ENCODE measurements around the gene DVL1. TPM values are rescaled to one million over a fixed set of nuclear protein-coding genes. Genes with fewer than 3 reads are reported as not detected.

Gene DVL1
- polyA plus RNA-seq, 3 donors, result 0.41 to 29.8 (median 0.55) TPM

DNA sequence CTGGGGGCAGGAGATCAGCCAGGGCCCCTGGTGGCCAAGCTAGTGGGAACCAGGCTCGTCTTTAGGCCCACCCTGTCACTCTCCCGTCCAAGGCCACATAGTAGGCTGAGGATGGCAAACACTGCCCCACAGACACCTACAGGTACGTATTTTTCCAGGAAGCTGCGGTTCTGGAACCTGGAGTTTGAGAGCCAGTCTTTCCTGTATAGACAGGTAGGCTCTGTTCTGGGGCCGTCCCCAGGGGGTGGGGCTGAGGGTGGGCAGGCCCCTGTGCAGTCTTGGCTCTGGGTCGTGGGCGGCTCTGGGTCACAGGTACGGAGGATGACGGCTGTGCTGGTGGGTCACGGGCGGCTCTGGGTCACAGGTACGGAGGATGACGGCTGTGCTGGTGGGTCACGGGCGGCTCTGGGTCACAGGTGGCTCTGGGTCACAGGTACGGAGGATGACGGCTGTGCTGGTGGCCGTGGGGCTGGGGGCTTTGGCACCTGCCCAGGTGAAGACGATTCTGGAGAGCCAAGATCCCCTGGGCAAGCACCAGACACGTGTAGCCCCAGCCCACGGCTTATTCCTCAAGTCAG is 38.7 kb downstream of the DVL1 start:
- H4K20me1 ChIP-seq (ENCODE audit: insufficient read depth, low read length), result peaks cover 50% of the 10 kb centered on the region
- Mint-ChIP-seq H3K4me3 (no peak overlapping the region), H3K36me3 (peaks cover 22 to 50% of the 10 kb centered on the region in 2 donors), H3K27me3 (ENCODE audit: low read depth in 3 of 3) (peaks cover 0 to 2% (median 0%) of the 10 kb centered on the region in 3 donors), H3K27ac (no peak overlapping the region), H3K9me3 (no peaks in the 10 kb centered on the region), H3K4me1 (peaks cover 23% of the 10 kb centered on the region)
- 93% methylated on average over 19 of the region's 21 CpGs for WGBS (ENCODE audit: insufficient coverage)
- no peak overlapping the region for H3K4me2 ChIP-seq (replicated peaks; ENCODE audit: extremely low read depth, low read length, poor library complexity, severe bottlenecking)
- H3K4me3 ChIP-seq (replicated peaks in 1 of 3; ENCODE audit: low read depth in 2 of 3, low read length in 3 of 3), result no peak overlapping the region
- peaks cover 22% of the 10 kb centered on the region for H3K79me2 ChIP-seq (ENCODE audit: insufficient read depth, low read length)
- H2AFZ ChIP-seq (ENCODE audit: insufficient read depth, low read depth, low read length, poor library complexity, severe bottlenecking), result no peak overlapping the region
- no peak overlapping the region for H3K9ac ChIP-seq (ENCODE audit: insufficient read depth, low read length, poor library complexity, severe bottlenecking)
- peaks cover 51 to 52% of the 10 kb centered on the region in 2 donors for H3K36me3 ChIP-seq (replicated peaks in 1 of 2; ENCODE audit: control insufficient read depth in 1 of 2, insufficient read depth in 2 of 2, low read length in 2 of 2)
- no peak overlapping the region for H3K27ac ChIP-seq (ENCODE audit: low read depth in 1 of 2, low read length in 2 of 2)
- H3K9me3 ChIP-seq (replicated peaks in 1 of 2; ENCODE audit: control insufficient read depth in 1 of 2, insufficient read depth in 1 of 2, low read length in 2 of 2), result no peaks in the 10 kb centered on the region
- peaks cover 25 to 31% of the 10 kb centered on the region in 2 donors for H3K4me1 ChIP-seq (ENCODE audit: control insufficient read depth in 1 of 2, insufficient read depth in 2 of 2, low read length in 2 of 2)
- no peak for DNase-seq
- TF ChIP-seq, protein P1, sequence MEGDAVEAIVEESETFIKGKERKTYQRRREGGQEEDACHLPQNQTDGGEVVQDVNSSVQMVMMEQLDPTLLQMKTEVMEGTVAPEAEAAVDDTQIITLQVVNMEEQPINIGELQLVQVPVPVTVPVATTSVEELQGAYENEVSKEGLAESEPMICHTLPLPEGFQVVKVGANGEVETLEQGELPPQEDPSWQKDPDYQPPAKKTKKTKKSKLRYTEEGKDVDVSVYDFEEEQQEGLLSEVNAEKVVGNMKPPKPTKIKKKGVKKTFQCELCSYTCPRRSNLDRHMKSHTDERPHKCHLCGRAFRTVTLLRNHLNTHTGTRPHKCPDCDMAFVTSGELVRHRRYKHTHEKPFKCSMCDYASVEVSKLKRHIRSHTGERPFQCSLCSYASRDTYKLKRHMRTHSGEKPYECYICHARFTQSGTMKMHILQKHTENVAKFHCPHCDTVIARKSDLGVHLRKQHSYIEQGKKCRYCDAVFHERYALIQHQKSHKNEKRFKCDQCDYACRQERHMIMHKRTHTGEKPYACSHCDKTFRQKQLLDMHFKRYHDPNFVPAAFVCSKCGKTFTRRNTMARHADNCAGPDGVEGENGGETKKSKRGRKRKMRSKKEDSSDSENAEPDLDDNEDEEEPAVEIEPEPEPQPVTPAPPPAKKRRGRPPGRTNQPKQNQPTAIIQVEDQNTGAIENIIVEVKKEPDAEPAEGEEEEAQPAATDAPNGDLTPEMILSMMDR (IDR thresholded peaks at IDR 0.05), result no peak
- intact Hi-C loops (cut with micrococcal nuclease), result no loop called here
- no peaks in the 10 kb centered on the region for H3K27me3 ChIP-seq (ENCODE audit: control insufficient read depth in 2 of 2, insufficient read depth in 2 of 2, low read length in 2 of 2)

DNA sequence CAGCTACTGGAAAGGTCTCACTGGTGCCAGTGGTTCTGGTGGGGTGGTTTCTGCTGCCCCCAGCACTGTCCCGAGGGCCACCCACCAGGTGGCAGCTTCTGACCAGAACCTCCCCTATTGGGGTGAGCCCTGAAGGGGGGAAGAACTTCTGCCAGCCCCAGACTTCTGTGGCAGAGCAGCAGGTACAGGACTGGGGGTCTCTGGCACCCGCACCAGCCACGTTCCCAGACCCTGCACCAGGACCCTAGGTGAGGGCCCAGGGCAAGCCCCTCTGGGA is 39.2 kb downstream of the DVL1 start:
- Histone ChIP-seq H3K9ac (ENCODE audit: insufficient read depth, low read length, poor library complexity, severe bottlenecking) (no peak overlapping the region), H2AFZ (ENCODE audit: insufficient read depth, low read depth, low read length, poor library complexity, severe bottlenecking) (no peak overlapping the region), H3K4me3 (replicated peaks in 1 of 3; ENCODE audit: low read depth in 2 of 3, low read length in 3 of 3) (peak overlapping the region in 1 of 3 experiments; percentile 91), H4K20me1 (ENCODE audit: insufficient read depth, low read length) (peaks cover 53% of the 10 kb centered on the region), H3K9me3 (replicated peaks in 1 of 2; ENCODE audit: control insufficient read depth in 1 of 2, insufficient read depth in 1 of 2, low read length in 2 of 2) (no peaks in the 10 kb centered on the region), H3K4me2 (replicated peaks; ENCODE audit: extremely low read depth, low read length, poor library complexity, severe bottlenecking) (no peak overlapping the region), H3K4me1 (ENCODE audit: control insufficient read depth in 1 of 2, insufficient read depth in 2 of 2, low read length in 2 of 2) (peaks cover 30 to 36% of the 10 kb centered on the region in 2 donors), H3K79me2 (ENCODE audit: insufficient read depth, low read length) (peaks cover 27% of the 10 kb centered on the region), H3K27me3 (ENCODE audit: control insufficient read depth in 2 of 2, insufficient read depth in 2 of 2, low read length in 2 of 2) (no peaks in the 10 kb centered on the region), H3K27ac (ENCODE audit: low read depth in 1 of 2, low read length in 2 of 2) (no peak overlapping the region), H3K36me3 (replicated peaks in 1 of 2; ENCODE audit: control insufficient read depth in 1 of 2, insufficient read depth in 2 of 2, low read length in 2 of 2) (peaks cover 47 to 48% of the 10 kb centered on the region in 2 donors)
- Mint-ChIP-seq H3K36me3 (peaks cover 22 to 45% of the 10 kb centered on the region in 2 donors), H3K27ac (peak overlapping the region in 1 of 7 donors; percentile 5), H3K27me3 (ENCODE audit: low read depth in 3 of 3) (peaks cover 0 to 2% (median 0%) of the 10 kb centered on the region in 3 donors), H3K4me1 (peaks cover 25% of the 10 kb centered on the region), H3K9me3 (no peaks in the 10 kb centered on the region), H3K4me3 (peak overlapping the region in 1 of 2 donors; percentile 16)
- intact Hi-C loops (cut with micrococcal nuclease), result no loop called here
- no peak for DNase-seq
- TF ChIP-seq, protein P1 (IDR thresholded peaks at IDR 0.05), result no peak
- 91% methylated on average over 2 of the region's 3 CpGs for WGBS (ENCODE audit: insufficient coverage)

All from CD14-positive monocyte (primary cell).